GM12891 (cell line): ENCODE measurements around the gene NIN.
A peak's percentile ranks its signal among the peaks of the same experiment; 100 is the strongest.

ENCODE experiments used
- DNase-seq: peaks from one replicate; pipeline ENCODE4 v3.0.0; 2011; ENCODE audit warnings: low spot score; ENCODE audit not compliant: insufficient read length
- FAIRE-seq: peaks from 2 replicates; lab custom pipeline; 2011; peaks lifted over from hg19 to GRCh38; lab: Jason Lieb, UNC
- PAX5 ChIP-seq: IDR thresholded peaks from 2 replicates; pipeline ENCODE4 v1.6.1; 2011; ENCODE audit warnings: low read length, moderate library complexity, mild to moderate bottlenecking; ENCODE audit not compliant: insufficient read depth, severe bottlenecking
- POLR2A ChIP-seq: IDR thresholded peaks from 2 replicates; pipeline ENCODE4 v1.6.1; 2011; ENCODE audit warnings: low read depth, low read length, control low read depth
- POLR2AphosphoS5 ChIP-seq: IDR thresholded peaks from 2 replicates; pipeline ENCODE4 v1.6.1; 2011; ENCODE audit warnings: low read depth, low read length, control low read depth
- POU2F2 ChIP-seq: IDR thresholded peaks from 2 replicates; pipeline ENCODE4 v1.6.1; 2011; ENCODE audit warnings: low read depth, mild to moderate bottlenecking, control low read depth, low read length, moderate library complexity
- SPI1 ChIP-seq: IDR thresholded peaks from 2 replicates; pipeline ENCODE4 v1.6.1; 2011; ENCODE audit warnings: low read depth, low read length, control low read depth
- TAF1 ChIP-seq: IDR thresholded peaks from 2 replicates; pipeline ENCODE4 v1.6.1; 2011; ENCODE audit warnings: low read depth, low read length, control low read depth

Gene NIN

GRCh38 chr14:50828721-50829488, 2.1 kb downstream of the NIN start:
- DNase-seq (no peak), FAIRE-seq (no peak)
- no peak for TF ChIP-seq PAX5
- no peak for TF ChIP-seq TAF1
- TF ChIP-seq SPI1 = no peak
- no peak for TF ChIP-seq POU2F2
- no peak for TF ChIP-seq POLR2AphosphoS5
- TF ChIP-seq POLR2A = no peak

DNA sequence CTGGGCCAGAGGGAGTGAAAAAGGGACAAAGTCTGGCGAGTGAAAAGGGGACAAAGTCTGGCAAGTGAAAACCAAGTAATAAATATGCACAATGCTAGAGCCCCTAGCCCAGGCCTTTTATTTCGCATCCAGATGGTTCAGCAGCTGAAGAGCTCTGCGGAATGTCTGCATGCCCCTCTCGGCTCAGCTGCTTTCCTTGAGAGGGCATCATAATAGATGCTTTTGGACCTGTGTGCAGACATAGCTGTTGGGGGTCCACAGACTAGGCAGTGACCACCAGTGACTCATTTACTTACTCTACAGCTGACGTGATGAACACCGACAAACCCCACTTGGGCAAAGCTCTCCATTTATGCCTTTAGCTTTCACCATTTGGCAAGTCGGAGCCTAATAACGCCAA, 4.3 kb downstream of the NIN start:
- TF ChIP-seq TAF1 (no peak), SPI1 (no peak), POLR2AphosphoS5 (no peak), PAX5 (no peak), POU2F2 (no peak), POLR2A (no peak)
- no peak for FAIRE-seq
- DNase-seq = no peak

DNA sequence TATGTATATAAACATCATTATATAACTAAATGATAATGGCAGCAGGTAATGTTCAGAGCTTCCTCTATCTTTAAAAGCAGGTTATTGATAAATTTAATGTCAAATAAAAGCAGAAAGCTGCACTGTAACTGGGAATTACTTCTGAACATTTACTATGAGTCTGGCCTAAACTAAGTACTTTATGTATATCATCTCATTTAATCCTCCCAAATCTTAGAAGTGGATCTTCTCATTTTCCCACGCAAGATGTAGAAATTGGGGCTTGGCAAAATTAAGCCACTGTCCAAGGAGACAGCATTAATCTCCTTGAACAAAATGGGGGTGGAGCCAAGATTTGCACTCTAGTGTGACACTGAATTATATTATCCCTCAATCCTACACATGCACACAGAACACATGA, 5.7 kb downstream of the NIN start:
- no peak for FAIRE-seq
- DNase-seq = no peak
- TF ChIP-seq POU2F2 = no peak
- no peak for TF ChIP-seq POLR2AphosphoS5
- TF ChIP-seq SPI1 = no peak
- no peak for TF ChIP-seq PAX5
- TF ChIP-seq POLR2A = no peak
- TF ChIP-seq TAF1 = no peak

- no peak for DNase-seq
- TF ChIP-seq POLR2A (0 out of 2 replicates have a peak, but pooled peaks have one; percentile 45), POLR2AphosphoS5 (peak; percentile 44; the same call in 1 of the 2 replicates), POU2F2 (no peak; the same call in 1 of the 2 replicates), TAF1 (no peak), PAX5 (no peak), SPI1 (peak; percentile 67)
- peak; percentile 79 for FAIRE-seq
Measured at GRCh38 chr14:50823762-50824636, 7.0 kb downstream of the NIN start.

DNA sequence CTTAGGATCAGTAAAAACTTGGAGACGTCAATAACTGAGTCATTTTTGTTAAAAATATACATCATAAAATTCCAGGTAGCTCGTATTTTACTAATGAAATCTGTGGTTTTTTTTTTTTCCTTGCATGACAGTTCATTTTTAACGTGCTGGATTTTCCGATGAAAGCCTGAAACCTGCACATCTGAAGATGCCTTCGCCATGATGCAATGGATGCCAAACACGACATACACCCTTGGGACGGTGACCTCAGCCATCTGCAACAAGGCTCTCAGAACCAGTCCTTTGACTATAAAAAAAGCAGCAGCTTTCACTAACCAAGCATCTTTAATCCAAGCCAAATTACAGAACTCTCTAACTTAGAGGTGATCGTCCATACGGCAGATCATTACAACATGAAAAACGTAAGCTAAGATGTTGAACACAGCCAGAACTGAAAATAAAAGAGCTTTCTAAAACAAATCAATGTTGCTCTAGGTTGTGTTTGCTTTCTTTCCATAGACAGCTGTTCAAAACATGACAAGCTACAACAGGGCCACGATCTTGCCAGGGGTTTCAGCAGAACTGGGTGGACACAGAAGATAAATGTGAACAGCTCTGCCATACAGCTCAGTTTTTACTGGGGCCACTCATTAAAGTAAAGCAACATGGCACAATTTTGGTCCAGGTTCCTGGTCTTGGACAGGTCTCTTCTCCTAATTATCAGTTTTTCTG, 7.8 kb downstream of the NIN start:
- TF ChIP-seq TAF1 = no peak
- 0 out of 2 replicates have a peak, but pooled peaks have one; percentile 8 for TF ChIP-seq POLR2A
- FAIRE-seq = peak; percentile 26
- no peak for DNase-seq

GRCh38 chr14:50822501-50823042, 8.4 kb downstream of the NIN start:
- FAIRE-seq (peak; percentile 86), DNase-seq (no peak)
- TF ChIP-seq SPI1 (peak; percentile 71), TAF1 (no peak), POLR2A (no peak)

DNA sequence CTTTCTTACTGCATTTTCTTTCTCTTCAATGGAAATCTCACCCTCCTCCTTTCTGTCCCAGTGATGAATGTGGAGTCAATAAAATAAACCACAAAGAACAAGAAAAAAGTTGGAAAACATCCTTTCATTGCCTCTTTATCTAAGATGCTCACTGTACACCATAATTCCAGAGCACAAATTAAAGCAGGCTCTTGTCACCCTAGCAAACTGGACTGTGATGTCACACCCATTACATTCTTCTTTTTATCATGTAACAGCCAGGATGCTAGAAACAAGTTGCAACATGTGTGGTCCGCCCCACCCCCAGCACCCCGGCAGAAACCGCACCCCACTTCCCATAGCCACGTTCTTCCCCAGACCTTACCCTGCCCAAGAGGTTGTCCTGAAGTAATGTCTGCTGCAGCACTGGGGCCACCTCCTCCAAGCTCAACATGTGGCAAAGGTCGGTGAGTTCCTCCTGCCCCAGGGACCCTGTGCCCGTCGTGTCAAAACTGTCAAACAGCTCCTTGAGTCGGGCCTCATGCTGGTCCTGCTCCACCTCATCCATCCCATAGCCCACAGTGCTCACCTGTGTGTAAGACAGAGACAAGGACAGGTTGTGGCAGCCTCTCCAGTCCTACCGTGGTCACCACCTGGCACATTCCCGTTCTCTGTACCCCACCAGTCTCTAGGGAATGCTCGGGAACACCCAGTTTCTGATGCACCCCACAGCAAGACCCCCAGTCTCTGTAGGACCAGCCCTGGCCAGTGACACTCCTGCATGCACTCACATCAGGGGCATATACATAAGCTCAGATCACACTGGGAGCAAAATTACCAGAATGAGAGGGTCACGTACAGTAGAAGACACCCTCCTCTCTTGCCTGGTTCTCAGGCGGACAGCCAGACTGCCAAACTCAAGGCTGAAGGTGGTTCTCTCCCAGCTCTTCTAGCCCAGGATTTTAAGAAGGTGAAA, 9.2 kb downstream of the NIN start:
- peak; percentile 34; the same call in 1 of the 2 replicates for TF ChIP-seq POU2F2
- TF ChIP-seq POLR2A = no peak
- FAIRE-seq (peak; percentile 84), DNase-seq (no peak)

- TF ChIP-seq PAX5 (no peak), POLR2AphosphoS5 (no peak), TAF1 (no peak), SPI1 (no peak)
- FAIRE-seq (no peak), DNase-seq (no peak)
Measured at GRCh38 chr14:50820786-50821509, 10.0 kb downstream of the NIN start.
